GM12864 (cell line): ENCODE measurements around the gene THY1.

Source experiments
- DNase-seq: peaks from one replicate; pipeline ENCODE4 v3.0.0-alpha.2; 2011; ENCODE audit warnings: low read depth
- H3K4me3 ChIP-seq: 2 replicates; pipeline ENCODE4 v1.5.1; 2011; ENCODE audit warnings: mild to moderate bottlenecking, low read depth, low read length, control low read depth
- CTCF ChIP-seq: IDR thresholded peaks from 2 replicates; pipeline ENCODE4 v1.5.1; 2011; ENCODE audit warnings: low read depth, mild to moderate bottlenecking, moderate library complexity, low read length, control low read depth, inconsistent platforms; ENCODE audit errors: missing control alignments

The THY1 gene

GRCh38 chr11:119449498-119449897, 26.5 kb upstream of the THY1 start:
- TF ChIP-seq CTCF, result no peak
- no peak for DNase-seq
- H3K4me3 ChIP-seq, result no peak overlapping the region

- no peak for DNase-seq
Measured at GRCh38 chr11:119448380-119448779, 25.4 kb upstream of the THY1 start.

GRCh38 chr11:119447664-119448242, 24.8 kb upstream of the THY1 start:
- DNase-seq, result no peak
- TF ChIP-seq CTCF, result no peak
- no peak overlapping the region for H3K4me3 ChIP-seq

More at GRCh38 chr11:119448380-119448779, 25.4 kb upstream of the THY1 start:
- no peak for TF ChIP-seq CTCF
- no peak overlapping the region for H3K4me3 ChIP-seq

GRCh38 chr11:119446871-119447663, 24.1 kb upstream of the THY1 start:
- no peak for TF ChIP-seq CTCF
- DNase-seq, result no peak
- no peak overlapping the region for H3K4me3 ChIP-seq

GRCh38 chr11:119446434-119446833, 23.5 kb upstream of the THY1 start:
- no peak overlapping the region for H3K4me3 ChIP-seq
- TF ChIP-seq CTCF, result no peak

GRCh38 chr11:119445850-119446249, 22.9 kb upstream of the THY1 start:
- DNase-seq, result no peak
- H3K4me3 ChIP-seq, result no peak overlapping the region
- no peak for TF ChIP-seq CTCF

More at GRCh38 chr11:119446434-119446833, 23.5 kb upstream of the THY1 start:
- no peak for DNase-seq
